Measurements from ENCODE around the gene SNN.

SNN gene

GRCh38 chr16:11667824-11668622 is at the start of gene SNN:
TSS of gene SNN (plus strand) at chr16:11668455. CDS start at chr16:11676060, 7,605 bp downstream.
- peak; percentile 80 to 81 for DNase-seq

- DNase-seq, result no peak
Measured at GRCh38 chr16:11619327-11619851, 48.9 kb upstream of the SNN start.

DNA sequence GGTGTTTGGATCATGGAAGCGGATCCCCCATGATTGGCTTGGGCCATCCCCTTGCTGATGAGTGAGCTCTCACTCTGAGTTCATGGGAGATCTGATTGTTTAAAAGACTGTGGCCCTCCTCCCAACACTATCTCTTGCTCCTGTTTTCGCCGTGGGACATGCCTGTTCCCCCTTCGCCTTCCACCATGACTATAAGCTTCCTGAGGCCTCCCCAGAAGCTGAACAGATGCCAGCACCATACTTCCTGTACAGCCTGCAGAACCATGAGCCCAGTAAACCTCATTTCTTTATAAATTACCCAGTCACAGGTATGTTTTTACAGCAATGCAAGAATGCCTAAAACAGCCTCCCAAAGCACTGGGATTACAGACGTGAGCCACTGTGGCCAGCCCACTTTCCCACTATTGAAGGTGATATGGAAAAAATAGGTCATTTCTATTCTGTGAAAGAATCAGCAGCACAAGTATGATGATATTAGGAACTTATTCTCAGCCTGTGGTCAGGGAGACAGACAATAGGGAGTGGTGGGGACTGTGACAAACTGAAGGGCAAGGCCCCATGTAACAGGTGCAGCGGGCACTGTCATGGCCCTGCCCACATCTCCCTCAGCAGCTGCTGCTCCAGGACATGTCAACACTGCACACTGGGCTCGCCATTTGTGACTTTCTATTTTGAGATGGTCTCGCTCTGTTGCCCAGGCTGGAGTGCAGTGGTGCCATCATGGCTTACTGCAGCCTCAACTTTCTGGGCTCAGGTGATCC is 47.8 kb upstream of the SNN start:
- DNase-seq, result no peak

DNA sequence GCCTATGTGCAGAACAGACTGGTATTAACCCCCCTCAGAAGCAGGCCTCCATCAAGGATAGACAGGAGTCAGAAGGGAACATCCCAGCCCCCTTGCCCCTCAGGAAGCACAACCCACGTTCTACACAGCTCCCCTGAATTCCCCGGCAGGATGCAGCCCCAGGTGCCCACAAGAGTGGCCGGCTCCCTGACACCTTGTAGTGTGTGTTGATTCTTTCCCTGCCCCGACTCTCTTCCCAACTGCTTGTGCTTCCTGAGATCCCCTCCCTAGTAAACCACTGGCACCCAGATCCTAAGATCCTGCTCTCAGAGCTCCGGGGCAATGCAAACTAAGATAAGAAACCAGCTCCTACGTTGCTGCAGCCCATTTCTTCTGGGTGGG is 46.7 kb upstream of the SNN start:
- no peak for DNase-seq

GRCh38 chr16:11621920-11622651 is 46.2 kb upstream of the SNN start:
- peak; percentile 23 to 24 for DNase-seq

GRCh38 chr16:11624205-11624604 is 44.0 kb upstream of the SNN start:
- no peak for DNase-seq

GRCh38 chr16:11624636-11625607 is 43.3 kb upstream of the SNN start:
- no peak for DNase-seq

DNA sequence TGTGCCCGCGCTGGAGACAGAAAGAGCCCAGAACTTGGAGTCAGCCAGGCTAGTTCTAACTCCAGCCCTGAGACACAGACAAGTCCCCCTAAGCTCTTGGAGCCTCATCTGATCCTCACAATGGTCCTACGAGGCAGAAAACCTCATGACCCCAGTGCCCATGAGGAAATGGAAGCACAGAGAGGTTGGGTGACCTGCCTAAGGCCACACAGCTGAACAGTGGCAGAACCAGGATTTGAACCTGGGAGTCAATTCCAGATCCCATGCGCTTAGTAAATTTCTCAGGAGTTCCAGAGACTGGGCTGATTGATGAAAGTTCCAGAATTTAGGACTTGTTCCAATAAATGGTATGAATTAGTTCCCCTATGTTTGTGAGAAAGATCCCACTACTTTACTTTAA is 42.5 kb upstream of the SNN start:
- no peak for DNase-seq

- no peak for DNase-seq
Measured at GRCh38 chr16:11626657-11627291, 41.5 kb upstream of the SNN start.

DNA sequence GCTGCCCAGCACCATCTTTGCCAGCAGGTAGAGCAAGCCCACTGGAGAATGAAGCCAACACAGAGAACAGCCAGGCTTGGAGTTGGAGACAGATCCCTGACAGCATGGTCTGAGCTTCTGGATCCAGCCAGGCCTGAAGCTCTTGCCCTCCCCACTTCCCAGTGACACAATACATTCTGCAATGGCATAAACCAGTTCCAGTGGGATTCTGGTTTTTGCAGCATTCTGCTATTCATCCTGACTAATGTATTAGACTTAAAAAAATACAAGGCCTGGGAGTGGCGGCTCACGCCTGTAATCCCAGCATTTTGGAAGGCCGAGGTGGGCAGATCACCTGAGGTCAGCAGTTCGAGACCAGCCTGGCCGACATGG is 41.0 kb upstream of the SNN start:
- no peak for DNase-seq

- no peak for DNase-seq
Measured at GRCh38 chr16:11627822-11628457, 40.3 kb upstream of the SNN start.

DNA sequence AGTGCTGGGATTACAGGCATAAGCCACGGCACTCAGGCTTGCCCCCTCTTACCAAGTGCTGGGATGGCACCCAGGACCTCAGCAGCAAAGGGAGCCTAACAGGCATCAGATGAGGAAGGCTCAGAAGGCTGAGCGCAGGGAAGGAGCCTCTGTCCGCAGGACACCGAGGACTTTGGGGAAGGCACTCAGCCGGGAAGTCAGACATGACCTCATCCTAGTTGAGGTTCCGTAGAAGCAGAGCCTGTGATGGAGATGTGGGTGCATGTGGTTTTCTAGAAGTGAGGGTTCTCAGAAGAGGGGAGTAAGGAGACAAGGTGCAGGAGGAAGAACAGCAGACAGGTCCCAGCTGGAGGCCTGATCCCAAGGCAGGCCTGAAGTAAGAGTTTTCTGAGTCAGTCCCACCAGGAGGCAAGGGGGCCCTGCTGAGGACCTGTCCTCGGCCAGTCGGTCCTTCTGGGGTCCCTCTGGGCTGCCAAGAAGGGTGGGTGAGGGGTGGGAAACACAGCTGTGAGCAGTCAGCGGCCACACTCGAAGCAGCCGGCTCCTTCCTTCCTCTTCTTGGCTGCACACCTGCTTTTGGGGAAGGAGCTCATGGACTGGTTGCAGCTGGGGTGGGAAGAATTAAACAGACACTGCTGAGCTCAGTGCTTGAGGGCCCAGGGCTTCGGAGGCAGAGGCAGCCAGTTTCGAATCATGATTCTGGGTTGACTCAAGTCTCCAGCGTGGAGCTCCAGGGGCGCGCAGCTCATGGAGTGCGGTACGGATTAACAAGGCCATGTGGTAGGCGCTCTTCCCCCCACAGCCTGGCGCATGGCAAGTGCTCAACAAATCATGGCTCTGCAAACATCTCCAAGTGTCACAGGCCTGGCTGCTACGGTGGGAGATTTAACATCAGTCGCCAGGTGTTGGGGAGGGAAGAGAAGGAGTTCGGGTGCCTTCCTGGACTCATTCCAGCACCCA is 38.9 kb upstream of the SNN start:
- no peak for DNase-seq

- DNase-seq, result no peak
Measured at GRCh38 chr16:11630046-11630767, 38.0 kb upstream of the SNN start.

GRCh38 chr16:11630768-11631056 is 37.5 kb upstream of the SNN start:
- no peak for DNase-seq

DNA sequence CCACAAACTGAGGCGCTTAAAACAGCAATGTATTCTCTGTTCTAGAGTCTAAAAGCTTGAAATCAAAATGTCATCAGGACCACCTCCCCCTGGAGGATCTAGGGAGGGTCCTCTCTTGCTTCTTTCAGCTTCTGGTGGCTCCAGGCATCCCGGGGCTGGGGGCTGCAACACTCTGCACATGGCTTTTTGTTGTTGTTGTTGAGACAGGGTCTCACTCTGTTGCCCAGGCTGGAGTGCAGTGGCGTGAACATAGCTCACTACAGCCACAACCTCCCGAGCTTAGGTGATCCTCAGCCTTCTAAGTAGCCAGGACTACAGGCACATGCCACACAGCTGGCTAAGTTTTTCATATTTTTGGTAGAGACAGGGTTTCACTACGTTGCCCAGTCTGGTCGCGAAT is 37.0 kb upstream of the SNN start:
- no peak for DNase-seq

GRCh38 chr16:11632455-11632939 is 35.8 kb upstream of the SNN start:
- DNase-seq, result no peak

- DNase-seq, result no peak
Measured at GRCh38 chr16:11633113-11633512, 35.1 kb upstream of the SNN start.

- DNase-seq, result no peak
Measured at GRCh38 chr16:11634312-11634711, 33.9 kb upstream of the SNN start.

DNA sequence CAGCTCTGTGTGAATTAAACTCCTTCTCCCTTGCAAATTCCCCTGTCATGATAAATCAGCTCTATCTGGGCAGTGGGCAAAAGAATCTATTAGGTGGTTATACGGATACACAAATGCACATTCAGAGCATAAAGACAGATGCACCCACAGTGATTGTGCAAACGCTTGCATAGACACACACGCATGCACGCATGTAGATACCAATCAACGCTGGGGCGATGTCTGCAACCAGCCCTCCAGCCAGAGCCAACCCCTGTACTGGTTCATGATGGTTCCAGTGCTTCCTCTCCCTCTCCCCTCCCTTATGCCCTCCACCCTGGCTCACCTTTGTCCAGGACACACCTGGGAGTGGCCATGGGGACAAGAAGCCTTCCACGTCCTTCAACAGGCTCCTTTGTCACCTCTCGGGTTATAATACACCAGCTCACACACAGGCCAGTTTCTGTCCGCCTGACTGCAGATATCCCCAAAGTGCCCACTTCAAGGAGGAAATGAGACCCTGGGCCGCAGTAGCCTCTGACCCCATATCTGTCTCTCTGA is 33.1 kb upstream of the SNN start:
- DNase-seq, result no peak

All from activated CD4-positive, alpha-beta T cell treated with anti-CD3 and anti-CD28 coated beads, Interleukin-2, amount 50 U/mL, for 4 hours (primary cell).